Measurements from ENCODE around the gene PPP1CC. TPM values are rescaled to one million over a fixed set of nuclear protein-coding genes. Genes with fewer than 3 reads are reported as not detected.

Gene PPP1CC
- total RNA-seq, 2 experiments from 2014 or later = 242 to 244 TPM

GRCh38 chr12:110785240-110785639, 42.5 kb upstream of the PPP1CC start:
- no peak for DNase-seq
- ATAC-seq = no peak
- no peaks in the 10 kb centered on the region for H3K9me3 Mint-ChIP-seq
- H3K36me3 Mint-ChIP-seq (ENCODE audit: low read depth) = no peaks in the 10 kb centered on the region
- H3K4me1 Mint-ChIP-seq (ENCODE audit: low read depth) = peaks cover 16% of the 10 kb centered on the region
- no peak for TF ChIP-seq CTCF (IDR thresholded peaks at IDR 0.05)
- POLR2A ChIA-PET = no interaction called here
- CTCF ChIA-PET = interaction anchor here (1.4 kb wide), 1 partner anchor 9 kb away, joined by 3 read pairs; no protein-coding TSS in a partner anchor
- H3K27ac Mint-ChIP-seq = no peak overlapping the region
- intact Hi-C loops (cut with micrococcal nuclease) = no loop called here
- H3K4me3 Mint-ChIP-seq = no peak overlapping the region
- H3K27me3 Mint-ChIP-seq = no peaks in the 10 kb centered on the region

- no peaks in the 10 kb centered on the region for H3K27me3 Mint-ChIP-seq
- no peak for TF ChIP-seq CTCF (IDR thresholded peaks at IDR 0.05)
- intact Hi-C loops (cut with micrococcal nuclease) = no loop called here
- no peaks in the 10 kb centered on the region for H3K36me3 Mint-ChIP-seq (ENCODE audit: low read depth)
- POLR2A ChIA-PET = no interaction called here
- no peaks in the 10 kb centered on the region for H3K9me3 Mint-ChIP-seq
- DNase-seq (no peak), ATAC-seq (no peak)
- H3K4me3 Mint-ChIP-seq = no peak overlapping the region
- H3K4me1 Mint-ChIP-seq (ENCODE audit: low read depth) = peaks cover 34% of the 10 kb centered on the region
- CTCF ChIA-PET = no interaction called here
- H3K27ac Mint-ChIP-seq = no peak overlapping the region
Observed at GRCh38 chr12:110782922-110783321, 40.2 kb upstream of the PPP1CC start.

GRCh38 chr12:110782094-110782493, 39.4 kb upstream of the PPP1CC start:
- DNase-seq (no peak), ATAC-seq (no peak)
- TF ChIP-seq CTCF (IDR thresholded peaks at IDR 0.05) = no peak
- H3K27me3 Mint-ChIP-seq = no peaks in the 10 kb centered on the region
- H3K4me1 Mint-ChIP-seq (ENCODE audit: low read depth) = peaks cover 36% of the 10 kb centered on the region
- no peaks in the 10 kb centered on the region for H3K9me3 Mint-ChIP-seq
- no peak overlapping the region for H3K4me3 Mint-ChIP-seq
- no peak overlapping the region for H3K27ac Mint-ChIP-seq
- POLR2A ChIA-PET = no interaction called here
- intact Hi-C loops (cut with micrococcal nuclease) = no loop called here
- H3K36me3 Mint-ChIP-seq (ENCODE audit: low read depth) = no peaks in the 10 kb centered on the region
- CTCF ChIA-PET = interaction anchor here (1.6 kb wide), 1 partner anchor 8 kb away, joined by 5 read pairs; no protein-coding TSS in a partner anchor

- POLR2A ChIA-PET = interaction anchor here (0.8 to 1.0 kb wide), 2 partner anchors 9 to 40 kb away, joined by 3 read pairs; no protein-coding TSS in a partner anchor
- H3K27me3 Mint-ChIP-seq = no peaks in the 10 kb centered on the region
- DNase-seq = peak; percentile 68
- TF ChIP-seq CTCF (IDR thresholded peaks at IDR 0.05) = no peak
- CTCF ChIA-PET = interaction anchor here (1.6 kb wide), 1 partner anchor 10 kb away, joined by 5 read pairs; no protein-coding TSS in a partner anchor
- H3K4me3 Mint-ChIP-seq = no peak overlapping the region
- peaks cover 51% of the 10 kb centered on the region for H3K4me1 Mint-ChIP-seq (ENCODE audit: low read depth)
- intact Hi-C loops (cut with micrococcal nuclease) = no loop called here
- peak; percentile 38 for ATAC-seq
- H3K9me3 Mint-ChIP-seq = no peaks in the 10 kb centered on the region
- H3K27ac Mint-ChIP-seq = peak overlapping the region; percentile 90
- H3K36me3 Mint-ChIP-seq (ENCODE audit: low read depth) = no peaks in the 10 kb centered on the region
Observed at GRCh38 chr12:110780448-110780847, 37.8 kb upstream of the PPP1CC start.

GRCh38 chr12:110778833-110779577, 36.3 kb upstream of the PPP1CC start:
- POLR2A ChIA-PET = interaction anchor here (0.6 to 1.2 kb wide), 5 partner anchors 36 to 1962 kb away, joined by 3 to 4 read pairs (median 3); partner anchors contain the start of gene FAM216A
- intact Hi-C loops (cut with micrococcal nuclease) = no loop called here
- peaks cover 55% of the 10 kb centered on the region for H3K4me1 Mint-ChIP-seq (ENCODE audit: low read depth)
- no peaks in the 10 kb centered on the region for H3K9me3 Mint-ChIP-seq
- CTCF ChIA-PET = interaction anchor here (1.2 to 1.5 kb wide), 3 partner anchors 38 to 109 kb away, joined by 3 to 4 read pairs (median 4); no protein-coding TSS in a partner anchor
- DNase-seq (peak; percentile 57), ATAC-seq (no peak)
- H3K36me3 Mint-ChIP-seq (ENCODE audit: low read depth) = no peaks in the 10 kb centered on the region
- TF ChIP-seq CTCF (IDR thresholded peaks at IDR 0.05) = no peak
- H3K4me3 Mint-ChIP-seq = peak overlapping the region; percentile 53
- peak overlapping the region; percentile 90 for H3K27ac Mint-ChIP-seq
- no peaks in the 10 kb centered on the region for H3K27me3 Mint-ChIP-seq
